ENCODE data around the gene FXYD3.

- no peak for TF ChIP-seq CTCF (IDR thresholded peaks at IDR 0.05; ENCODE audit: insufficient read depth, low read depth, low read length)
- TF ChIP-seq EZH2 (IDR thresholded peaks at IDR 0.05; ENCODE audit: insufficient read depth, low read length): no peak
These were observed 5.3 kb downstream of the FXYD3 start for GRCh38 chr19:35120898-35121297.

Measured in astrocyte (in vitro differentiated cells and primary cell).